Renal pelvis (tissue), 4 donors: ENCODE data around the gene NCKAP5. TPM values are rescaled to one million over a fixed set of nuclear protein-coding genes. Genes with fewer than 3 reads are reported as not detected.

Experiments used
- DNase-seq: peaks from one replicate; pipeline ENCODE4 v3.0.0-alpha.2; 2013
- polyA plus RNA-seq, 3 donors: library from polyadenylated mRNA; unstranded; fragments of 120-200 nt; gene quantifications; one replicate each; pipeline ENCODE4 v1.2.1, GENCODE V29; 2013; ENCODE audit not compliant: insufficient read length in 3 of 3

The NCKAP5 gene
- polyA plus RNA-seq, 3 donors: 6.2 to 6.5 (median 6.3) TPM

DNA sequence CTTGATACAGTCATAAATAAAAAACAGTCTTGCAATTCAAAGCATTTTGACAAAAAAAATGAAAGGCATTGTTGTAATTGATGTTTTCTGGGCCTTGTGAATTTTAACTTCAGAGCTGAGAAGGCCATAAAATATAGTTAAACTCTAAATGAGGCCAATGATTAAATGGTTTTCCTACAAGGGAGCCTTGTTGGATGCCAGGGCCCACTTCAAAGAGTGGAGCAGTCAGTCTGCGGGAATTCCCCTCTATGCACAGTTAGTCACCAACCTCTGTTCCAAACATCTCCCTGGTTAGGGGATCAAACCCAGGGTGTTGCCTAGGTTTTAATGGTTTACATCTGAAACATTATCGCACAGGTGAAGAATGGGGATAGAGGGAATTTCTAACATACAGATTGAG lies 143.4 kb downstream of the NCKAP5 start:
- DNase-seq: no peak

DNA sequence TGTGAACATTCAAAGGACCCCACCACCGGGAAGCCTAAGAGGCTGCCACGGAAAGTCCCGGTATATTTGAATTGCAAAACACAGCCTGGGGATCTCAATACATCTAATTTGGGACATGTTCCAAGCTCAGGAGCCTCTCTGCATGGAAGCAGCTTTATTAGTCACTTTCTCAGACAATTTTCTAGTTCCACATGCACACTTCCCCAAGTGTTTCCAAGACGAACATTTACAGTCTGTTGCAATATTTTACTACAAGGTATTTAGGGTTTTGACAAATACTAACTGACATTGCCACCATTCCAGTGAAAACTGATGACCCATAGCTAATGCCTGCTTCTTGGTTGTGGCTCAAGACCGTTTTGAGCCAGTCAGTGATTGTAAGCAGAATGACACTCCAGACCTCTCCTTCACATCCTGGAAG lies 145.3 kb downstream of the NCKAP5 start:
- DNase-seq: no peak

DNA sequence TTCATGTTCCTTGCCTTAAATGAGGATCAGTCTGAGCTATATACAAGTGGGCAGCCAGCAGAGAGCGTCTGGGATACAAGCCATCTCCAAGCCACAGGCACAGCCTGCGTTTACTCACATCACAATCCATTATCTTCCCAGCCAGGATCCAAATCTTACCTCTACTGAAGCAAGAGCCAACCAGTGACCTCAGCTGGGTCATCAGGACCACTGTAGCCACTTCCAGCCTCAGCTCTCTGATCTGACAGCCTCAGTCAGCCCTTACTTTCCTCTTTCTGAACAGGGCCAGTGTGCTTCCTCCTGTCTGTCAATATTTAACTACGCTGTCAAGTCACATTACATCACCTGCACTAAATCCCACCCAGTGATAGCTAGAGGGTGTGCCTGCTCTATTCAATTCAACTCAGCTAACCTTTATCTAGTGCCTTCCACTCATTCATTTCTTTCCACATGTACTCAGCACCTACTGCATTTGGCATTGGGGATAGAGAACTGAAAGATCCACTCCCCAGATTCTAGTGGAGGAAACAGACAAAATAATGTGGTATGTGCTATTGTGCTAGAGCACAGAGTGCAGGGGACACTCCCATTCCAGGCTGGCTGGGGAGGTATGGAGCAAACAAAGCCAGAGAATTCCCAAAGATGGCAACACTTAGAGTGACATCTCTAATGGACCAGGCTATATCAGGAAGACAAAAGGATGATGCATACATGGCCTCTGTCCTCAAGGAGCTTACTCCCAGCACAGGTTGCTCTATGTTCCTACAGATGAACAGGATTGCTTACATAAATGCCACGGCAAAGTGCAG lies 146.5 kb downstream of the NCKAP5 start:
- DNase-seq: no peak

DNA sequence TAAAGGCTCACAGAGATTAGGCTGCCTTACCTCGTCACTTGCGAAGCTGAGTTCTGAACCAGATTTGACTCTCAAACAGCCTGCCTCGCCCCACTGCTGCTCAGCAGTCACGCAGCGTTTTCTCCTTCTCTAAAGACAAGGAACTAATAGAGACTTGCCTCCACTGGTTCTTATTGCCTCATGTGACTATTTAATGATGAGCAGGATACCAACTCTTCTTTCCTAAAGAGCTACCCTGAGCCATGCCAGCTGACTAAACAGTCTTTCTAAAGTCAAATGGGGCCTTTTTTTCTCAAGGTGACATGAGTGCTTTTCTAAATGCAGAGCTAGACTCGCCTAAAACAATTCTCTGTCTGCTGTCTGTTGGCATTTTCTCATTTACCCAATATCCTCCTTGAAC lies 147.5 kb downstream of the NCKAP5 start:
- no peak for DNase-seq

DNA sequence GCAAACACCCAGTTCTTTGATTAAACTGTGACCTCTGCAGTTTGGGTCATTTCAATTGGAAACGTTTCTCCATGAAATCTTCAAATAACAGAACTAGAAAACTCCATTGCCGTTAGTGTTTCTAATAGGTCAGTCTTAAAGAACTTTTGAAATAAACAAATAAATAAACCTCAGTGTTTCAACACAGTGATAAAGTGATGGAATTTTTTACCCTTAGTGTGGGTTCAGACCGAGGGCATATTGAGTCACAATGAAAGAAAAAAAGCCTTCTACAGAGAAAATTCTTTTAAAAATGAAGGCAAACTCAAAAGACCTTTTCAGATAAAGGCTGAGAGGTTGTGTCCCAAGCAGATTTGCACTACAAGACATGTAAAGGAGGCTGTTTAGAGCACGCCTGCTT lies 149.6 kb downstream of the NCKAP5 start:
- no peak for DNase-seq

DNA sequence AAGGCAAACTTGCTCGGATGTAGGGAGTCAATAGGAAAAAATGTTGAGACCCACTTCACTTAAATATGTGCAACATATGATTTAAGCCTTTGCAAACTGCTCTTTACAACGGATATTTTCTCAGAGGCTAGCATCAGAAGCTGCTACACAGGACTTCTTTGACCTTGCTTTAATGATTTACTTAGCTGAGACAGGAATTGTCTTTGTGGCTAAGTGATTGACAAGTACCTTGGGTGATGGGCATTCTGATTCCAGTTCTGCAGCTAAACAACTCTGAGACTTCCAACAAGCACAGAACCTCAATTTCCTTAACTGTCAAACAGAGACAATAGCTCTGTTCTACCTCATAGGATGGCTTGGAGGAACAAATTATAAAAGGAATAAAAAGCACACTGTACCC lies 150.2 kb downstream of the NCKAP5 start:
- no peak for DNase-seq

DNA sequence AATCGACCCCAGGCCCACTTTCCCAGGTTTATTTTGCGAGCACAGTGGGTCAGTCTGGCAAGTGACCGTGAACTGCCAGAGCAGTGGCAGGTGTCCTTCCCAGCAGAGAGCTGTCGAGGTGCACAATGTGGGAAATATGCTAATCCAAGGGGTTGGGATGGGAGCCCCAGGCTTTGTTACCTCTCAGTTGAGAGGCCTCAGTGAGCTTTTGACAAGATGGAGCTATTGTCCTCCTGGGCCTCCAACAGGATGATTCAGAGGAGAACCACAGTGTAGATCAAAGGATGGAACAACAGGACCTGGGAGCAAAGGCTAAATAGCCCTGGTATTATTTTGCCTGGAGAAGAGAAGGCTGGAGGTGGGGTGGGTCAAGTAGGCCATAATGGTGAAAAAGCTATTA lies 150.8 kb downstream of the NCKAP5 start:
- DNase-seq: no peak

DNA sequence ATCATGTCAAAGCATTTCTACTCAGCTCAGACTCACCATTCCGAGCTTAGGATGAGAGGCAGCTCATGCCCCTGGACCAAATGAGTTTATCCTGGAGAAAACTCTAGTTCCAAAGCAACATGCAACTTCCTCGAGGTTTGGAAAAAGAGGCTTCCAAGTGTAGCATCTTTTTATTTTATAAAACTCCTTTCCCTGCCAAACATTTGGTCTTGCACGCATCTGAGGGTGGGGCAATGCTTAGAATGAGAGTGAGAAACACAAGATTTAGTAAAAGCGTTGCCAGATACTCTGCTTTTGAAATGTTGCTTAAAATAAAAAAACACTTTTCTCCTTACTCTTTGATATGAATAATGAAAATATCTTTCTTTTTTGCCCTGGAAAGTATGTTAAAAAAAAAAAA lies 151.5 kb downstream of the NCKAP5 start:
- no peak for DNase-seq

DNA sequence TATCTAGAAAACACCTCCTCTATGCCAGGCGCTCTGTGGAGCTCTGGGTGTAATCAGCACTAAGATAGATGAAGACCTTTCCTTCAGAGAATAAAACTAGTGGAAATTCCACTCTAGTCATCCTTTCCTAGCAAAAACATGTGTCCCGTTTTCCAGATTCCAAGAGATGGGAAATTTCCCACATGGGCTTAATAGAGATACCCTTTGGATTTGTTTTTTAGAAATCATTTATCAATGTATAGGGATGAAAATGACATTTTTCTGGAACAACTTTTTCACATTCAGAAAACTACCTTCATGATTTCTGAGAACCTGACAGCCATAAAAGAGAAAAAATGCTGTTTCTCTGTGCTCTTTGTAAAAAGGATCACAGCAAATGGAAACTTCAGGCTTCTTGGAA lies 152.1 kb downstream of the NCKAP5 start:
- DNase-seq: no peak

DNA sequence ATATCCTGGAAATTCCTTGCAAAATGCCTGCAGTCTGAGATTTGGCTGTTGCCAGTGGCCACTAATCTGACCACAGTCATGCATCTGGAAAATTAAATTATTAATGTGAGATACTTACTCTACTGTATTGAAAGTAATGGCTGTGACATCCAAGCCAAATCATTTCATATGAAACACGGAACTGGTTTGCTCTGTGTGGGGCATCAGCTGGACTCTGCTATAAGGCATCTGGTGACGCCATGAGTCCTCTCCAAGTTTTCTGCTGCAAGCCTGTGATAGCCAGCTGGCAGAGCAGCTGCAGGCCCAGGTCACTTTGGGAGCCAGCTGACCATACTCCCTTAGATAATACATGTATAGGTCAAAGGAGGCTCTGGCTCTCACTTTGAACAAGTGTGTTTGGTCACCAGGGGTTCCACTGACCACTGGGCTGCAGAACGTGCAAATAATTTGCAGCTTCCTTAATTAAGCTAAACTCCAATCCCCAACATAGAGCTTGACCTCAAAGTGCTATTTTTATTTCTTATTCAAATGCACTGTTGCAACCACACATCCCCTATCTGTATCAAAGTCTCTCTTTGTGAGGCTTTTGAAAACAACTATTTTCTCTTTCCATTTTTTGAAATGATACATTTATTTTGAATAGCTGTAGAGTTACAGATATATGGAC lies 152.9 kb downstream of the NCKAP5 start:
- DNase-seq: no peak

DNA sequence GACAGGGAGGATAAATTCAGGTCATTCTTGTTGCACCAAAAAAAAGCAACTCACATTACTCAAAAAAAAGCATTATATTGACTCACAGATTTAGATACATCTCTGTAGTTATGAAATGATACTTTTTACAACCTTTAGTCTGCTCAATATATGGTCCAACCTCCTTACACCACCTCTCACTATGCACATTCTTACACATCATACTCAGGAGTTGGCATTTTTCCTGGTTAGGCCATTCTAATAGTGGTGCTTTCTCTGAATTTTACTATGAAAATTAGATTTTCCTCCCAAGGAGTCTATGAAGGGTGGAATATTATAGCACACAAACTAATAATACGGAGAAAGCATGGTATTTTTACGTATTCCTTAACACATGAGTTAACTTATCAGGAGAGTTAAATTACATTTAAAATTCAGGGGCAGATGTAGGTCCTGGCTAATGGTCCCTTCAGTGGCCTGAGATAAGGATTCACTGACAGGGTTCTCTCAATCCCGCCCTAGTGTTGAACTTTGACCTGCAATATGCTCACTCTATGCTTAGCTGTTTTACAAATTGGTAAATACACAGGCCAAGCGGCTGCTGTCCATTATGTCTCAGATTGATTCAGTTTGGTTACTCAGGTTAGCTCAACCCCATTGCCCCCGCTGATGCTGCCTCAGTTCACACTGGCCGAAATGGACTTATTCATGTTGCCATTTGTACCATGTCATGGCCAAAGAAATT lies 153.6 kb downstream of the NCKAP5 start:
- DNase-seq: no peak

DNA sequence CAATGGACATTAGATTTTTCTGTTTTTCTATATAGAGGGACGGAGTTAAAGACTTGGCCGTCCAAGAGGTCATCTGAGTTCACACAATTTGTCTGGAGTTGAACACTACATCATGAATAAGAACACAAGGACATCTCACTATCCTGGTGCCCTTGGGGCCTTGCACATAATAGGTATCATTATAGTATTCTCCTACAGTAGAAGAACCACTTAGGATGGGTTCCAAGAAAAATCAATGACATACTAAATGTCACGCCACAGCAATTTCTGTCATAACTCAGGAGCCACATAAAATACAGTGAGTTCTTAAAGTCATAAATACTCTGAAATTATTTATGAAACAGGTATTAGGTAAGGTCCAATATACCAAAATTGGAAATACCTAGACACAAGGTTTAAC lies 154.4 kb downstream of the NCKAP5 start:
- DNase-seq: no peak

DNA sequence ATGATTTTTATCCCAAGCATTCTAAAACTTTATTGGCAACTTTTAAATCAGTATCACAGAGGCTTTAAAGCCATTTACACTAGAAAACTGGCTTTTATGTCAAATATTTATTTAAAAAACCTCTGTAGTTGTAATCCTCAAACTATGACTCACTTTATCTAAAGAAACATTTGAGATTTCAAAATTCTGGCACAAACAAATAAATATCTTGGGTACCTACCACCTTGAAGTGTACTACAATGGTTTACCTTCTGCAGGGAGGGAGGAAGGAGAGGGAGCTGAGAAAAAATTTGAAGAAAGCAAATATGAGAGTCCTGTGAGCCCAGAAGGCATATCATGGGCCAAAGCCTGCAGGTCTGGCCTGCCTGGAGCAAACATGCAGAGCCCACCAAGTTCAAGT lies 155.6 kb downstream of the NCKAP5 start:
- DNase-seq: no peak

DNA sequence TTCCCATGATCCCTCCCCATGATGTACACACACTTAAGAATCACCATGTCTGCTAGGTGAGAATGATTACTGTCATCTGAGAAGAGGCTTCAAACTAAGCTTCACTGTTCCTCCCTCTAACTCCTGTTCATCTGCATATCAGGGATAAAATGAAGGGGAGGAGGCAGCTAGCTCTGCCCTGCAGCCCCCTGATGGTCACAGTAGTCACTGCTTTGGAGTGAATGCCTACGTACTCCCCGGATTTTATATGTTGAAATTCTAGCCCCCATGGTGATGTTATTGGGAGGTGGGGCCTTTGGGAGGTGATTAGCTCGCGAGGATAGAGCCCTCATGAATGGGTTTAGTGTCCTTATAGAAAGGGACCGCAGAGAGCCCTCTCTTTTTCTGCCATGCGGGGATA lies 156.4 kb downstream of the NCKAP5 start:
- no peak for DNase-seq

DNA sequence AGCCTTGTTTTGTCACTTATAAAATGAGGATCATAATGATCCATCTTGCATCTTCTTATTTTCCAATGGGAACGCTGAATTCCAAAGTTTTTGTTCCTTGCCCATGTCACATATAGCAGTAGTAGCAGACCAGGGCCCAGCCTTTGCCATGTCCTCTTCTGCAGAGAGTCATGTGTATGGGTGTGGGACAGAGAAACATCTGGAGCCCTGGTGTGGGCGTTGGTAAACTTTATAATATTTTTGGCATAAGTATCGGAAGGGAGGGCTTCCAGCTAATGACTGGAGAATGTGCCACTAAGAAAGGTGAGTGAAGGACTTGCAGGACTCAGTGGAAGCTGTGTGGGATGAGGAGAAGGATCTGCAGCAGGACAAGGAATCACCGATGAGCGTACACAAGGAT lies 157.2 kb downstream of the NCKAP5 start:
- DNase-seq: no peak

DNA sequence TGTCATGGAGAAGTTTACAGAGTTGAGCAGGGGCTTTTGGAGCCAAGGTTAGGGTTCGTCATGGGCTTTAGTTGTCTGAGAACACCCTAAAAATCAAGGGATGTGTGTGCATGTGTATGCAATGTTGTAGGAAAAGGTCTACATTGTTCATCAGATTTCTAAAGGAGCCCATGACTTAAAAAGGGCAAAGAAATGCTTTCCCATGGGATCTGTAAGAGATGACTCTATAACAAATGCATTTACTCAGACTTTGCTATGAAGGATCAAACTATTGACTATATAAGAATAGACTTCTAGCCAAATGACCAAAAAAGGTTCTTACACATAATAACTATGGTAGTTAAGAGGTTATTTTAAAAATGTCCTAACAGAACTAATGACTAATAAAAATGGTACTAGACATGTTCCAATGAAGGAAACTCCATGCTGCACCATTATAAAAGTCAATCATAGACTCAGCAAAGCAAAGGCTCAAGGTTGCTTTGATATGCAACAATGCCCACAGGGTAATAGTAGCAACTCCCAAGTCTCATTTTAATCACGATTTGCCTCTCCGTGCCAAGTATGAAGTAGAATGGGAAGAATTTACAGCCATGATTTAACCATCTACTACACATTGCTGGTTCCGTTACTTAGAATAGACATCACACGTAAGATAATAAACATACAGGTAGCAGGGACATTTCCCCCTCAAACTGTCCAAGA lies 158.5 kb downstream of the NCKAP5 start:
- DNase-seq: no peak

DNA sequence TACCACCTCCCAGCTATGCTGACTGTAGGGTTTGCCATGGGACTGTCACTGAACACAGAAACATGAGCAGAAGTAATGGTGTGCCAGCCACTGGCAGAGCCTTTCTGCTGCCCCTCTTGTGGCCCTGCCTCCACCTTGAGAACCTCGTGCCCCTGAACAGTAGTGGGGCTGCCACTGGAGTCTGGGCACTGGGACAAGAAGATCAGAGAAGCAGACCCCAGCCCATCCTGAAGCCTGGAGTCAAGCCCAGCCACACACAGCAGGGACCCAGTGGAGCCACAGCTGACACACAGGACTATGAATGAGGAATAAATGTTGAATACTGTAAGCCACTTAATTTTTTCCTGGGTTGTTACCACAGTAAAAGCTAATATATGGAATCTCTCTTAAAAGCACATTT lies 159.6 kb downstream of the NCKAP5 start:
- no peak for DNase-seq

DNA sequence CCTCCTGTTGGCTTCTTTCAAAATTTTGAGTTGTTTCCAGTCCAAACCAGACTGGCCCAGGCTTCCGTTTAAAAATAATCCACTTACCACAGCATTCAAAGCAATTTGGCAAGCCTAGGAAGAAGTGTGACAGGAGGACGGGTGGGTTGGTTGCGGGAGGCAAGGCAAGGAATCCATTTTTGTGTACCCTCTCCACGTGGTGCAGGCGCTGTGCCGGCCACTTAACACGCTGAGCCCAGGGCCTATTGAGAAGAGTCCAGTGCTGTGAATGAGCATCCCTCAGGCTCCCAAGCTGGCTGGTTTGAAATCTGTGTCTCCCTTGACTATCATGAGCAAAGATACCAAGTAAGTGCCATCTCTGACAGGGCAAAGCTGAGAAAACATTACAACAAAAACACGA lies 160.9 kb downstream of the NCKAP5 start:
- no peak for DNase-seq

DNA sequence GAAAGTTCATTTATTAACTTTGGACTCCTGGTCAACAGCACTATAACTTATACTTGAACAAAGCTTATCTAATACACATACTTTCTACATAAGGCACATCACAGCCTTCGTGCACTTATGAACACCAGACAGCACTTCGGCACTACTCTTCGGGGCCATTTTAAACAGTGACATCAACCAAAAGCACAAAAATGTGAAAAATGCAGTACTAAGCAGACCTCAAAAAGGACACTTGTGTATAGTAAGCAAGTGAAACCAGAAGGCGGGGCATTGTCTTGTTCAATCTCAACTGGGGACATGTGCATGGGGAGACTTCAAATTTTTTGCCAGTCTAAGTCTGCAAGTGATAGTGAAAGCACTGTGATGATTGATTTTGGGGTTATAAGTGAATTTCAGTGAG lies 163.0 kb downstream of the NCKAP5 start:
- no peak for DNase-seq

DNA sequence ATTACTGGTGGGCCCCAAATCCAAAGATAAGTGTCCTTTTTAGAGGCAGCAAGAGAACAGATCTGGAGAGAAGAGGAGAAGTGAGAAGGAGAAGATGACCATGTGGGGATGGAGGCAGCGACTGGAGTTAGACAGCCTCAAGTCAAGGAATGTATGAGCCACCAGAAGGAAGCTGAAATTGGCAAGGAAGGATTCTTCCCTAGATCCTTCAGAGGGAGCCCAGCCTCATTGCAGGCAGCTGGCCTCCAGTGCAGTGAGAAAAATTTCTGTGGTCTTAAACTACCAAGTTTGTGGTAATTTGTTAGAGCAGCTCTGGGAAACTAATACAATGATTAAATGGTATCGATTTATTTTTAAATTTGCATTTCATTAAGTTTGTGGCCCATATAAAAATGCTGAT lies 167.9 kb downstream of the NCKAP5 start:
- no peak for DNase-seq

DNA sequence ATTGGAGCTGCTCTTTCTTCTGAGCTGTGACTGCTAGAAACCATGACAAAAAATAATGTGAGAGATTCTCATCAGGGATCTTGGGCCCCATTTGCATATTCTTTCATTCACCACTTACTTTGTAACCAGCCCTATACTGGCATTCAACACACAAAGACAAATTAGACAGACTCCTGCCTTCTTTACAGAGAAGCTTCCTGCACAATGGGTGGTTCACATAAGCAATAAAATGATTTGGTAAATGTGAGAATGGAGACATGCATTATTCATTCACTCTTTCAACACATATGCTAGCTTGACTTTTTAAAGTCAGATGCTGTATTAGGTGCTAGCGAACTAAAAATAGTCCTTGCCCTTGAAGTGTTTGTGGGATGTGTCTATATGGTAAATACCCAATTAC lies 174.4 kb downstream of the NCKAP5 start:
- no peak for DNase-seq

DNA sequence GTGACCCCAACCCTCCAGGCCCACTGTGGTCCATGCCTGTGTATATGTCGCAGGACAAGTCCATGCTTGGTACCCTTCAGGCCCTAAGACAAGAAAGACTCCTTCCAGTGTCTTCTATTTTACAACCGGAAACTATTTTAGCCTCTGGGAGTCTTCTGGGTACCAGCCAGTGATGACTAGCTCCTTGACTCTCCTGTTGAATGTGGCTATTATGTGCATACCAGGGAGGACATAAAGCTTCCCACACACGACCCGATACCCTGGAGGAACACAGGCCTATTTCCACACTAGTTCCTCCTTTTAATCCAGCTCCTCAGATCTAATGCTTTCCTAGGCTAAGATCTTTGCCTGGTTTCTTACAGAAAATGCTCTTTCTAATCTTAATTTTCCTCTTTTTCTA lies 178.1 kb downstream of the NCKAP5 start:
- no peak for DNase-seq

DNA sequence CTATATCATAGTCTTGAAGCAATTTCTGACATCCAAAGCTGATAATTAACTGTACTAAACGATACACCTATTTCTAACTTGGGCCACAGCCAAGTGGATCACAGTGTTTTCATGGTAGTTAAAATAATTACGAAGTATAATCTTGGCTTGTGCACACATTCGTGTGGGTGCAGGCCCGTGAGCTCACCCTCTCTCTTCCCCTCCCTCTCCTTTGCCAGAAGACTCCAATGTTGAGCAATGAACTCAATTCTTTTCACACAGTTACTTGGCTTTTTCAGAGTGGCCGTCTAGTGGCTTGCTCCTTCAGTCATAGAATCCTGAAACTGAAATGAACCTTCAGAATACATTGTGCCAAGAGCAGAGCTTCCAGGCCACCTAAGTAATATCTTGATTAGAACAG lies 178.7 kb downstream of the NCKAP5 start:
- no peak for DNase-seq
